ENCODE data around the gene SLC35G4.

The SLC35G4 gene

DNA sequence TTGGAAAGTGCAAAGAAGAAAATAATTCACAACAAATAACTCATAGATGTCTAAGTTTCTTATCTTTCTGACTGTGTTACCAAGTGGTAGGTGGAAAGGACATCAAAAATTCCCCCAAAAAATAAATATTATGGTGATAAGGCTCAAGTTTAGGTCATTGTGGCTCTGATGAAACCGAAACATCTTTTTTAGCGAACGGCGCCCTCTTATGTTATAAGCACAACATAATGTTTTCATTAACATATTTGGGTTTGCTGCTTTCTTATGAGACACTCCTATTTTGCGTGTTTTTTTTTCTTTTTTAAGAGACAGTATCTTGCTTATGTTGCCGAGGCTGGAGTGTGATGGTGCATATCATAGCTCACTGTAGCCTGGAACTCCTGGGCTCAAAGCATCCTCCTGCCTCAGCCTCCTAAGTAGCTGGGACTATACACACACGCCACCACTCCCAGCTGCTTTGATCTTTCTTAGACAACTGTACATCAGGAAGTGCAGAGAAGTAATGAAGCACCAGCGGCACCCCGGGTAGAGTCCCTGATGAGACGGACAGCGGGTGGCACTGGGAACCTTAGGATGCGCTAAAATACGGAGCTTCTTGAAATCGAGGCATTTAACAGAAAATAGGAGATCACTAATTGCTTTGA, 38.5 kb upstream of the SLC35G4 start:
- DNase-seq (ENCODE audit: extremely low read depth, insufficient read length): no peak
- Histone ChIP-seq H3K36me3 (ENCODE audit: control insufficient read depth, insufficient read depth, low read length) (no peaks in the 10 kb centered on the region), H3K27me3 (replicated peaks; ENCODE audit: control insufficient read depth, insufficient read depth, low read length) (peaks cover 2% of the 10 kb centered on the region; the same call in 1 of the 2 replicates), H3K4me3 (replicated peaks; ENCODE audit: low read depth, low read length) (no peak overlapping the region)
- TF ChIP-seq, protein P1, sequence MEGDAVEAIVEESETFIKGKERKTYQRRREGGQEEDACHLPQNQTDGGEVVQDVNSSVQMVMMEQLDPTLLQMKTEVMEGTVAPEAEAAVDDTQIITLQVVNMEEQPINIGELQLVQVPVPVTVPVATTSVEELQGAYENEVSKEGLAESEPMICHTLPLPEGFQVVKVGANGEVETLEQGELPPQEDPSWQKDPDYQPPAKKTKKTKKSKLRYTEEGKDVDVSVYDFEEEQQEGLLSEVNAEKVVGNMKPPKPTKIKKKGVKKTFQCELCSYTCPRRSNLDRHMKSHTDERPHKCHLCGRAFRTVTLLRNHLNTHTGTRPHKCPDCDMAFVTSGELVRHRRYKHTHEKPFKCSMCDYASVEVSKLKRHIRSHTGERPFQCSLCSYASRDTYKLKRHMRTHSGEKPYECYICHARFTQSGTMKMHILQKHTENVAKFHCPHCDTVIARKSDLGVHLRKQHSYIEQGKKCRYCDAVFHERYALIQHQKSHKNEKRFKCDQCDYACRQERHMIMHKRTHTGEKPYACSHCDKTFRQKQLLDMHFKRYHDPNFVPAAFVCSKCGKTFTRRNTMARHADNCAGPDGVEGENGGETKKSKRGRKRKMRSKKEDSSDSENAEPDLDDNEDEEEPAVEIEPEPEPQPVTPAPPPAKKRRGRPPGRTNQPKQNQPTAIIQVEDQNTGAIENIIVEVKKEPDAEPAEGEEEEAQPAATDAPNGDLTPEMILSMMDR (IDR thresholded peaks at IDR 0.05; ENCODE audit: insufficient read depth, low read length, poor library complexity, severe bottlenecking): peak; percentile 19

DNA sequence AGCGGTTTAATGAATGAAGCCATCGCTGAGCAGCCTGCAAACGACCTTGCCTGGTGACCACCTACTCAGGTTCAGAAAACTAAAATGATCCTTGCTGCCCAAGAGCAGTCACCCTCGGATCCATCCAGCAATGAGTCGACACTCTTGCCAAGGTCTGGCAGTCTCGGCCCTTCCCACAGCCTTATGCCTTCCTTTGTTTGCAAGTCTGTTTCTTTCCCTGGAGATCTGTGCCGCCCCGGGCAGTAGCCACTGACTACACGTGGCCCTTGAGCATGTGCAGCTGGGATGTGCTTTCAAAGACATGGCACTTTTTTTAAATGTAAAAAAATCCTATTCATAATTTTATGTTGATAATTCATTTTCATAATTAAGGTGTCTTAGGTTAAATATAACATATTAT, 37.2 kb upstream of the SLC35G4 start:
- no peak for DNase-seq (ENCODE audit: extremely low read depth, insufficient read length)
- TF ChIP-seq, protein P1 (IDR thresholded peaks at IDR 0.05; ENCODE audit: insufficient read depth, low read length, poor library complexity, severe bottlenecking): no peak

DNA sequence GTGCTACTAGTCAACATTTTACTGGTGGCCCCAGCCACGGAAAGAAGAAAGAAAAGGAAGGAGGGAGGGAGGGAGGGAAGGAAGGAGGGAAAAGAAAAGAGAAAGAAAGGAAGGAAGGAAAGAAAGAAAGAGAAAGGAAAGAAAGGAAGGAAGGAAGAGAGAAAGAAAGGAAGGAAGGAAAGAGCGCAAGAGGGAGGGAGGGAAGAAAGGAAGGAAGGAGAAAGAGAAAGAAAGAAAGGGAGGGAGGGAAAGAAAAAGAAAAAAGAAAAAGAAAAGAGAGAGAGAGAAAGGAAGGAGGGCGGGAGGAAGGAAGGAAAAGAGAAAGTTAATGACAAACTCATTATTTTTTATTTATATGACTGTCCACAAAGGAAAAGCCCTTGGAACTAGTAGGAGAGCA, 34.9 kb upstream of the SLC35G4 start:
- no peaks in the 10 kb centered on the region for H3K36me3 ChIP-seq (ENCODE audit: control insufficient read depth, insufficient read depth, low read length)
- H3K27me3 ChIP-seq (replicated peaks; ENCODE audit: control insufficient read depth, insufficient read depth, low read length): 0 out of 2 replicates have a peak, but pooled peaks cover 2% of the 10 kb centered on the region
- no peak for DNase-seq (ENCODE audit: extremely low read depth, insufficient read length)
- no peak overlapping the region for H3K4me3 ChIP-seq (replicated peaks; ENCODE audit: low read depth, low read length)
- TF ChIP-seq, protein P1 (IDR thresholded peaks at IDR 0.05; ENCODE audit: insufficient read depth, low read length, poor library complexity, severe bottlenecking): no peak

More for the DNA sequence above, 37.2 kb upstream of the SLC35G4 start:
- no peak overlapping the region for H3K4me3 ChIP-seq (replicated peaks; ENCODE audit: low read depth, low read length)
- no peaks in the 10 kb centered on the region for H3K36me3 ChIP-seq (ENCODE audit: control insufficient read depth, insufficient read depth, low read length)
- H3K27me3 ChIP-seq (replicated peaks; ENCODE audit: control insufficient read depth, insufficient read depth, low read length): peaks cover 2% of the 10 kb centered on the region; the same call in 1 of the 2 replicates

DNA sequence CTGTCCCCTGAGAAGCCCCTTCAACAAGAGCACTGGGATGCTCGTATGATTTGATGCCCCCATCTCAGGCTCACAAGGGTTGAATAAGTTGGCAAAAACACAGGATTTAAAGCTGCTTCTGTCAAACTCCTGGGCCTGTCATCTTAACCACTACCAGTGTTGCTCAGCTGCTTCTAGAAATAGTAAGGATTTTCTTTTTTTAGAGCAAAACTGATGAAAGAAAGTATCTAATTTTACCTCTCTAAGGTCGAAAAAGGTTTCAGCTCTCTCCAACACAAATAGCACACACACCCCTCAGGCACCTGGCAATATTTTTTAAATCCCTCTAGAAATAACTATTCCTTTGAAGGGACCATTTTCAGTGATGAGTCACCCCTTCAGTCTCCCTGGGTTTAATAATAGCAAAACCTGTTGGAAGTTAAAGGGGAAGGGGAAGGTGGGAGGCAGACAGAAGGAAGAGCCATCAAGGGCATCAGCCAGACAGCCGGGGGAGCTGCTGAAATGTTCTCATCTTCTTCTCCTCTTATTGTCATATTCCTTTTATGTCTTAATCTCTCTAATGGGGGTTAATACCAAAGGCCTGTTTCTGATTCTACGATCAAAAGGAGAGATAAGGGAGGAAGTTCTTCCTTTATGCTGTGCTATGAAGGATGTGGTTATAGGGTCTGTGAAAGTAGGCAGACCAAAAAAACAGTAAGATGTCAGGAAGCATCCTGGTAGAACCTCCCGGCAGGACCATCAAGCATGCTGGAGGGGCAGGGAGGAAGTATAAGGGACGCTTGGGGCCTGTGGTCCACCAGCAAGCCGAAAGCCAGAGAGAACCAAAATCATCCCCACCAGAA, 31.9 kb upstream of the SLC35G4 start:
- H3K4me3 ChIP-seq (replicated peaks; ENCODE audit: low read depth, low read length): no peak overlapping the region
- no peaks in the 10 kb centered on the region for H3K36me3 ChIP-seq (ENCODE audit: control insufficient read depth, insufficient read depth, low read length)
- no peaks in the 10 kb centered on the region for H3K27me3 ChIP-seq (replicated peaks; ENCODE audit: control insufficient read depth, insufficient read depth, low read length)
- TF ChIP-seq, protein P1 (IDR thresholded peaks at IDR 0.05; ENCODE audit: insufficient read depth, low read length, poor library complexity, severe bottlenecking): no peak
- DNase-seq (ENCODE audit: extremely low read depth, insufficient read length): no peak

DNA sequence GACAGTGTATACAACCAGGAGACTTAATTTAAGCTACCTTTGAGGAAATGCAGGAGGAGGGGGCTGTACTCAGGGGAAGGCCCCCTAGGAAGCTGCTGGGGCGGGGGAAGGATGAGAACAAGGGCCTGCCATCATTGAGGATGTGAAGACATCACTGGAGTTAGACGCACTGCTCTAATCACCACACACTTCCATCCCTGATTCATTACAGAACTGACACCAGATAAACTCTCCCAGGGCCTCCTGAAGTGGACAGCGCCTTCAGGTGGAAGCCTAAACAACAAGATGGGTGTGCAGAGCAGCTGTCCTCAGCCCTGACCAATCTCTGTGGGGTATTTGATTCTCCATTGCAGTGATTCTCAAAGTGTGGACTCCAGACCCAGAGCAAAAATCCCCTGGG, 30.6 kb upstream of the SLC35G4 start:
- H3K4me3 ChIP-seq (replicated peaks; ENCODE audit: low read depth, low read length): no peak overlapping the region
- TF ChIP-seq, protein P1 (IDR thresholded peaks at IDR 0.05; ENCODE audit: insufficient read depth, low read length, poor library complexity, severe bottlenecking): no peak
- no peaks in the 10 kb centered on the region for H3K27me3 ChIP-seq (replicated peaks; ENCODE audit: control insufficient read depth, insufficient read depth, low read length)

More for the DNA sequence above, 30.6 kb upstream of the SLC35G4 start:
- no peak for DNase-seq (ENCODE audit: extremely low read depth, insufficient read length)
- H3K36me3 ChIP-seq (ENCODE audit: control insufficient read depth, insufficient read depth, low read length): no peaks in the 10 kb centered on the region

Measured in GM06990 (cell line).